WI38 (cell line): ENCODE results near the gene REPS2.

Experiments used
- H3K4me3 ChIP-seq: 2 replicates; pipeline ENCODE4 v1.5.1; 2011; ENCODE audit warnings: low read depth, mild to moderate bottlenecking, control low read depth, low read length
- CTCF ChIP-seq: IDR thresholded peaks from 2 replicates; pipeline ENCODE4 v1.5.1; 2012; ENCODE audit warnings: low read depth, mild to moderate bottlenecking, control low read depth, low read length

Gene REPS2

GRCh38 chrX:17062065-17062464 is 115.6 kb downstream of the REPS2 start:
- H3K4me3 ChIP-seq = no peak overlapping the region
- no peak for TF ChIP-seq CTCF

- no peak for TF ChIP-seq CTCF
These were observed 118.6 kb downstream of the REPS2 start for GRCh38 chrX:17065100-17065499.

GRCh38 chrX:17067534-17067933 is 121.1 kb downstream of the REPS2 start:
- TF ChIP-seq CTCF = no peak
- no peak overlapping the region for H3K4me3 ChIP-seq

More at GRCh38 chrX:17065100-17065499, 118.6 kb downstream of the REPS2 start:
- H3K4me3 ChIP-seq = no peak overlapping the region

- no peak for TF ChIP-seq CTCF
- no peak overlapping the region for H3K4me3 ChIP-seq
These were observed 125.8 kb downstream of the REPS2 start for GRCh38 chrX:17072301-17072700.

GRCh38 chrX:17072721-17073230 is 126.3 kb downstream of the REPS2 start:
- no peak for TF ChIP-seq CTCF

GRCh38 chrX:17075004-17075403 is 128.5 kb downstream of the REPS2 start:
- no peak overlapping the region for H3K4me3 ChIP-seq
- TF ChIP-seq CTCF = no peak

More at GRCh38 chrX:17072721-17073230, 126.3 kb downstream of the REPS2 start:
- H3K4me3 ChIP-seq = no peak overlapping the region

GRCh38 chrX:17077361-17077760 is 130.9 kb downstream of the REPS2 start:
- H3K4me3 ChIP-seq = no peak overlapping the region
- no peak for TF ChIP-seq CTCF
